H1 (cell line): ENCODE measurements around the gene DNAJC16. TPM values are rescaled to one million over a fixed set of nuclear protein-coding genes. Genes with fewer than 3 reads are reported as not detected.

Experiments used
- CTCF ChIA-PET: fragments of 300-600 bp; sonication (Branson Sonifier 250); formaldehyde crosslinking; loops from one replicate; lab custom pipeline; 2021; ENCODE audit not compliant: partially characterized antibody; lab: Charles Lee
- POLR2A ChIA-PET: fragments of 300-600 bp; sonication (Branson Sonifier 250); formaldehyde crosslinking; loops from one replicate; lab custom pipeline; 2021; ENCODE audit warnings: inconsistent platforms; ENCODE audit not compliant: partially characterized antibody; lab: Charles Lee
- DNase-seq, 2 experiments: peaks; one replicate each; pipeline versions ENCODE4 v3.0.0 to v3.0.0-alpha.2; 2010 to 2022; ENCODE audit warnings: low spot score in 2 of 2, low read depth in 1 of 2, mixed read lengths in 1 of 2
- FAIRE-seq: peaks from 2 replicates; lab custom pipeline; 2011; peaks lifted over from hg19 to GRCh38; lab: Jason Lieb, UNC
- H2AFZ ChIP-seq: 2 replicates; pipeline ENCODE4 v1.8.1; 2012; ENCODE audit warnings: low read length, inconsistent platforms
- H2AK5ac ChIP-seq: 2 replicates; pipeline ENCODE4 v1.6.1; 2013; ENCODE audit warnings: low read depth, low read length
- H2BK120ac ChIP-seq: replicated peaks from 2 replicates; pipeline ENCODE3; 2013; ENCODE audit warnings: low read depth, low read length, inconsistent platforms
- H2BK12ac ChIP-seq: 2 replicates; pipeline ENCODE4 v1.6.1; 2013; ENCODE audit warnings: low read depth, low read length
- H2BK15ac ChIP-seq: 2 replicates; pipeline ENCODE4 v1.6.1; 2013; ENCODE audit warnings: low read length
- H2BK20ac ChIP-seq: 2 replicates; pipeline ENCODE4 v1.6.1; 2013; ENCODE audit warnings: low read length
- H2BK5ac ChIP-seq: 2 replicates; pipeline ENCODE4 v1.6.1; 2013; ENCODE audit warnings: low read depth, low read length
- H3K14ac ChIP-seq: 2 replicates; pipeline ENCODE4 v1.6.1; 2013; ENCODE audit warnings: inconsistent platforms; ENCODE audit not compliant: insufficient read length
- H3K18ac ChIP-seq: 2 replicates; pipeline ENCODE4 v1.6.1; 2013; ENCODE audit warnings: low read length; ENCODE audit errors: extremely low read depth
- H3K23ac ChIP-seq: 2 replicates; pipeline ENCODE4 v1.6.1; 2013; ENCODE audit warnings: inconsistent platforms; ENCODE audit not compliant: insufficient read length
- H3K23me2 ChIP-seq: 2 replicates; pipeline ENCODE4 v1.6.1; 2013; ENCODE audit warnings: low read depth, low read length
- H3K27ac ChIP-seq: 2 replicates; pipeline ENCODE4 v1.6.1; 2011; ENCODE audit warnings: low read depth, low read length, inconsistent platforms
- H3K27me3 ChIP-seq, 4 experiments: replicated peaks in 1 of 4; 1 replicate in 1 of 4; 2 replicates in 3 of 4; pipeline versions ENCODE4 v1.6.1 to v1.8.1; 2011 to 2013; ENCODE audit warnings: low read length in 3 of 4, mild to moderate bottlenecking in 3 of 4, inconsistent platforms in 2 of 4, mixed read lengths in 2 of 4, moderate library complexity in 1 of 4; ENCODE audit not compliant: control insufficient read depth in 3 of 4, insufficient read depth in 3 of 4; ENCODE audit errors: extremely low read depth in 1 of 4
- H3K36me3 ChIP-seq, 4 experiments: 2 replicates each; pipeline versions ENCODE4 v1.6.1 to v1.8.1; 2011 to 2013; ENCODE audit warnings: mild to moderate bottlenecking in 4 of 4, low read length in 3 of 4, moderate library complexity in 2 of 4, control low read depth in 1 of 4, inconsistent platforms in 1 of 4; ENCODE audit not compliant: insufficient read depth in 4 of 4, control insufficient read depth in 2 of 4
- H3K4ac ChIP-seq: replicated peaks from 2 replicates; pipeline ENCODE3; 2013; ENCODE audit warnings: low read length, low read depth, mixed read lengths, inconsistent platforms; ENCODE audit not compliant: insufficient read length
- H3K4me1 ChIP-seq, 4 experiments: replicated peaks in 1 of 4; 1 replicate in 1 of 4; 2 replicates in 3 of 4; pipeline versions ENCODE4 v1.6.1 to v1.8.1; 2011 to 2013; ENCODE audit warnings: low read length in 3 of 4, inconsistent platforms in 2 of 4, mixed read lengths in 1 of 4; ENCODE audit not compliant: insufficient read depth in 4 of 4, control insufficient read depth in 3 of 4
- H3K4me2 ChIP-seq, 2 experiments: 2 replicates each; pipeline versions ENCODE4 v1.6.1 to v1.8.1; 2011 to 2013; ENCODE audit warnings: low read depth in 2 of 2, low read length in 2 of 2, control low read depth in 1 of 2, inconsistent platforms in 1 of 2, mild to moderate bottlenecking in 1 of 2; ENCODE audit not compliant: insufficient read depth in 1 of 2
- H3K4me3 ChIP-seq, 4 experiments: fragments of 200-600, 300-600 bp in 1 of 4; sonication (generic), shearing (Covaris generic), sonication (Bioruptor Twin) in 1 of 4; 2 replicates each; pipeline versions ENCODE4 v1.5.1 to v1.8.1; 2011 to 2016; ENCODE audit warnings: low read length in 4 of 4, low read depth in 3 of 4, control low read depth in 2 of 4, inconsistent platforms in 2 of 4, mild to moderate bottlenecking in 2 of 4, mixed read lengths in 1 of 4, moderate library complexity in 1 of 4; ENCODE audit not compliant: insufficient read depth in 2 of 4; ENCODE audit errors: extremely low read depth in 1 of 4
- H3K56ac ChIP-seq: replicated peaks from 2 replicates; pipeline ENCODE3; 2013; ENCODE audit warnings: low read depth, mild to moderate bottlenecking, mixed read lengths, low read length, inconsistent platforms; ENCODE audit not compliant: insufficient read length
- H3K79me1 ChIP-seq: 2 replicates; pipeline ENCODE4 v1.6.1; 2013; ENCODE audit warnings: low read depth, low read length, control low read depth
- H3K79me2 ChIP-seq, 2 experiments: 2 replicates each; pipeline versions ENCODE4 v1.6.1 to v1.8.1; 2012 to 2013; ENCODE audit warnings: low read length in 2 of 2, mild to moderate bottlenecking in 2 of 2, inconsistent platforms in 1 of 2; ENCODE audit not compliant: insufficient read depth in 2 of 2, control insufficient read depth in 1 of 2
- H3K9ac ChIP-seq, 4 experiments: replicated peaks in 1 of 4; 1 replicate in 1 of 4; 2 replicates in 3 of 4; pipeline versions ENCODE4 v1.6.1 to v1.8.1; 2011 to 2013; ENCODE audit warnings: low read depth in 3 of 4, low read length in 3 of 4, control low read depth in 2 of 4, mild to moderate bottlenecking in 2 of 4, moderate library complexity in 2 of 4, inconsistent platforms in 1 of 4; ENCODE audit errors: extremely low read depth in 1 of 4
- H3K9me3 ChIP-seq, 2 experiments: 2 replicates each; pipeline versions ENCODE4 v1.6.1 to v1.8.1; 2012 to 2013; ENCODE audit warnings: mild to moderate bottlenecking in 2 of 2, moderate library complexity in 2 of 2, control low read depth in 1 of 2, inconsistent platforms in 1 of 2, low read depth in 1 of 2, low read length in 1 of 2, mixed read lengths in 1 of 2; ENCODE audit not compliant: insufficient read depth in 2 of 2
- H4K20me1 ChIP-seq, 2 experiments: replicated peaks in 1 of 2; 2 replicates each; pipeline versions ENCODE3 to v1.8.1; 2011 to 2013; ENCODE audit warnings: inconsistent platforms in 2 of 2, low read length in 2 of 2, mild to moderate bottlenecking in 1 of 2; ENCODE audit not compliant: insufficient read depth in 2 of 2, control insufficient read depth in 1 of 2
- H4K5ac ChIP-seq: 2 replicates; pipeline ENCODE4 v1.6.1; 2013; ENCODE audit warnings: low read length, low read depth, mixed read lengths, inconsistent platforms; ENCODE audit not compliant: insufficient read length
- H4K8ac ChIP-seq: 2 replicates; pipeline ENCODE4 v1.8.0; 2013; ENCODE audit warnings: mild to moderate bottlenecking, moderate library complexity, low read length, inconsistent platforms; ENCODE audit not compliant: insufficient read depth; ENCODE audit errors: extremely low read depth
- H4K91ac ChIP-seq: replicated peaks from 2 replicates; pipeline ENCODE3; 2013; ENCODE audit warnings: low read length, mixed read lengths, inconsistent platforms; ENCODE audit not compliant: insufficient read length
- RXRA ChIP-seq: IDR thresholded peaks from 2 replicates; pipeline ENCODE4 v1.6.1; 2011; ENCODE audit warnings: low read depth, mild to moderate bottlenecking, low read length, moderate library complexity; ENCODE audit not compliant: insufficient read depth
- TBP ChIP-seq: IDR thresholded peaks from 2 replicates; pipeline ENCODE4 v1.6.1; 2011; ENCODE audit warnings: low read depth, low read length, improper control_type of control experiment
- WGBS, 2 experiments: shearing (Covaris generic) in 1 of 2; methylation state at CpG; one replicate each; pipeline versions ENCODE4 v1.1.6 to v1.1.7; 2013 to 2015; ENCODE audit warnings: low lambda C conversion rate in 2 of 2, mixed read lengths in 2 of 2, inconsistent platforms in 1 of 2, low coverage in 1 of 2, missing lambda C conversion rate in 1 of 2; ENCODE audit not compliant: insufficient replicate concordance in 2 of 2, insufficient coverage in 1 of 2, insufficient read length in 1 of 2; ENCODE audit errors: extremely low coverage in 1 of 2, missing lambda C conversion rate in 1 of 2; 5-methylcytosine and 5-hydroxymethylcytosine counted together
- polyA plus RNA-seq, 7 experiments: library from polyadenylated mRNA; depleted of rRNA in 3 of 7; stranded (reverse) in 5 of 7; unstranded in 2 of 7; fragments of >200 nt in 5 of 7; fragments of 200-250 nt in 2 of 7; gene quantifications; 1 replicate in 5 of 7; 2 replicates in 1 of 7; 4 replicates in 1 of 7; pipeline versions ENCODE4 v1.2.1 to v1.2.3, GENCODE V29; 2011 to 2013; ENCODE audit warnings: missing spikeins in 2 of 7, mixed read lengths in 2 of 7
- total RNA-seq: library from RNA; stranded (reverse); fragmentation: NEBNext Ultra II Directional; extraction: Animal tissue kit (Norgen Biotek cat#: 25700); gene quantifications from 2 replicates; pipeline ENCODE4 v1.2.1, GENCODE V29; 2021

DNAJC16 gene
- total and polyA plus RNA-seq, 2 of the 8 experiments (the other 6 are each of a cell fraction or from before 2014, with no cell fraction given): 7.9 to 23.3 TPM

DNA sequence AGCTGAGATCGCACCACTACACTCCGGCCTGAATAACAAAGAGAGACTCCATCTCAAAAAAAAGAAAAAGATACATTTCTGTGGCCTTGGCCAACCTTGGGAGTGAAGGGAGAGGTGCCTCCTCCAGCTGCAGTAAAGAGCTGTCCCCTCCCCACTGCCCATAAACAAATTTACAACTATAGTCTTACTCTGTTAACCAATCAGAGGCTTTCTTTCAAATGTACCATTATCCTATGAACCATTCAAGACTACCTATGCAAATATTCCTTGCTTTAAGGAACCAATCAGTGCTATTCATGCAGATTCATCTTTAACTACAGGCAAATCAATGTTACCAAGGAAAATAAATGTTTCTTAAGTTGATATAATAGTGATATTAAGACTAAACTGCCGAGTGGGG is 49.7 kb upstream of the DNAJC16 start:
- 93% methylated on average over 3 of the region's 3 CpGs; no CpG with 5 or more reads in 1 of the 2 experiments for WGBS, 2 experiments

More for the DNA sequence above, 49.7 kb upstream of the DNAJC16 start:
- Histone ChIP-seq H3K56ac (no peak overlapping the region), H2AFZ (no peak overlapping the region), H2BK15ac (no peak overlapping the region), H2BK20ac (no peak overlapping the region), H3K23ac (no peak overlapping the region), H3K4ac (no peak overlapping the region), H4K8ac (no peak overlapping the region), H3K36me3 (no peaks in the 10 kb centered on the region), H2AK5ac (no peak overlapping the region), H4K20me1 (peaks cover 0 to 3% of the 10 kb centered on the region in 2 experiments), H2BK120ac (no peak overlapping the region), H3K79me2 (no peaks in the 10 kb centered on the region), H3K14ac (no peak overlapping the region), H3K4me3 (no peak overlapping the region), H3K23me2 (no peaks in the 10 kb centered on the region), H3K18ac (no peak overlapping the region), H3K79me1 (no peaks in the 10 kb centered on the region), H3K4me2 (no peak overlapping the region), H2BK5ac (no peak overlapping the region), H3K4me1 (no peaks in the 10 kb centered on the region; a peak in 1 of 7 replicates), H3K27me3 (no peaks in the 10 kb centered on the region), H3K9ac (no peak overlapping the region), H4K5ac (no peak overlapping the region), H4K91ac (no peak overlapping the region), H3K27ac (no peak overlapping the region), H3K9me3 (no peaks in the 10 kb centered on the region), H2BK12ac (no peak overlapping the region)
- DNase-seq (no peak), FAIRE-seq (no peak)
- POLR2A ChIA-PET: no interaction called here
- TF ChIP-seq RXRA (no peak), TBP (no peak)
- CTCF ChIA-PET: interaction anchor here (0.9 kb wide), 1 partner anchor 49 kb away, joined by 5 read pairs; no protein-coding TSS in a partner anchor
